DMS 273 treated with DMSO at 0.1 percent for 48 hours (cell line): ENCODE results near the gene POLDIP3.
"Not testable (repeated sequence)": the region's sequence is repeated elsewhere in the genome, so short reads cannot be mapped to it uniquely, and the experiment has no call there.

Experiments used
- DNase-seq: peaks from one replicate; lab custom pipeline; 2025; lab: John Stamatoyannopoulos, UW

Gene POLDIP3

DNA sequence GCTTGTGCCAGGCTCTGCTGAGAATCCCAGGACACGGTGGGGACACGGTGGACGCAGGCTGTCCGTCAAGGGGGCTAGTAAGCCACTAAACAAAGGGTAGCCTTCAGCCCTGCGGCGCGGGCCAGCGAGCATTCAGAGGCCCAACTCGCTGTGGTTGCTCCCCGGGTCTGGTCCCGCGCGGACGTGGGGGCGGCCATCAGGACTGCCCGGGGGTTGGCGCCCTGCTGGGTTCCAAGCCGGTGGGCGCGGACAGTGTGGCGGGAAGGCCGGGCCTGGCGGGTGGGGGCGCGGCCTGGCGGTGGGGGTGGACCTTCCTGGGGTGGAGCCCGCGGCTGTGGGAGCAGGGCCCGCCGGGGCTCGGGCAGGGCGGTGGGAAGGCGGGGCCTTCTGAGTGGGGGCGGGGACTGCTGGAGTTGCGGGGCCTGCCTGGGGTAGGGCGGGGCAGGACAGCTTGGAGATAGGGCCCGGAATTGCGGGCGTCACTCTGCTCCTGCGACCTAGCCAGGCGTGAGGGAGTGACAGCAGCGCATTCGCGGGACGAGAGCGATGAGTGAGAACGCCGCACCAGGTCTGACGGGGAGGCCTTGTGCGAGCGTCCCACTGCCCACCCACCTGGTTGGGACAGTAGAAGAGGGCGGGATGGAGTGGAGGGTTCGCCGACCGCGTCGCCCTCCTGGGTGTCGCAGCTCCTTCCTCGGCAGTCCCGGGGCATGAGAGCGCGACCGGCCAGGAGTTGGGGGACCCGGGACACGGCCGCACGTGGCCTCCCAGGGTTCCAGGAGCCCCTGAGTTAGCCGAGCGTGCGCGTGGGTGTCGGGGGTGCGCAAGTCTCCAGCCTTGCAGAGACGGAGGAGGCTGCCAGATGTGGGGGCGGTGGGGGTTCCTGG lies 61.0 kb downstream of the POLDIP3 start, which contains the start of gene SERHL2:
Gene SERHL2 (plus strand): TSS at position 482 of the 887 bp plus-strand sequence. CDS start 65 bp downstream, at position 547.
- DNase-seq, result no peak

DNA sequence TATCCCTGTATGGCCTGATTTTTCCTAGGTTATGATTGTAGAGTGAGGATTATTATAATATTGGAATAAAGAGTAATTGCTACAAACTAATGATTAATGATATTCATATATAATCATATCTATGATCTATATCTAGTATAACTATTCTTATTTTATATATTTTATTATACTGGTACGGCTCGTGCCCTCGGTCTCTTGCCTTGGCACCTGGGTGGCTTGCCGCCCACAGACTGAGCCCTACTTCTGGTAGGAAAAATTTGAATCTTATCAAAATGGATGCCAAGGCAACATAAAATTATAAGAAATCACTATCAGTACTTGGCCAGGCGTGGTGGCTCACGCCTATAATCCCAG lies 62.4 kb downstream of the POLDIP3 start:
- DNase-seq, result not testable (repeated sequence)

DNA sequence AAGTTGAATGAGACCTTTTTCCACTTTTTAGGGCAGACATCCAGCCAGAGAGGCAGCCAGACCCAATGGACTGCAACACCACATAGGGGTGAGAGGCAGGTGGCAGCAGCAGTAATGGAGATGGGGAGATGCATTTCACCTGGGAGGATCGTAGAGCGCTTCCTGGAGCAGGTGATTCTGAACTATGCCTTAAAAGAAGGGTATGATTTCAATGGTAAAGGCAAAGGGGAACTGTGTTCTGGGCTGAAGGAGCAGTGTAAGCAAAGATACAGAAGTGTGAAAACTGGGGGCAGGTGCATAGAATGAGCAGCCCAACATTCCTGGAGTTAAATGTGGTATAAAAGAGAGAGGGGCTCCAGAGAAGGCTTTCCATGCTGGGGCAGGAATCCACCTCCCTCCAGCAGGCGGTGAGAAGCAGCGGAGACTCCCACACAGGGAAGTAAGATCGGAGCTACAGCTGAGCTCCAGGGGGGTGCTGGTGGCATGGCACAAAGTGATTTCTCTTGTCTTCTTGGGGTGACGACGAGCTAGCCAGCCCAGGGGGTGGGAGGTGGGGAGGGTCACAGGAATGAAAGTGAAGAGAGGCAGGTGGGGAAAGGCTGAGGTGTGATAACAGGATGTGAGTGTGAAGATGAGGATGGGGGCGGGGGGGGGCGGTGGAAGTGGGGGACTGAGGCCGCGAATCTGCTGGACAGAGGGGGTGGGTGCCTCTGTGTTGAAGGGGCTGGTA lies 65.2 kb downstream of the POLDIP3 start:
- no peak for DNase-seq

GRCh38 chr22:42548597-42549330 lies 65.9 kb downstream of the POLDIP3 start:
- DNase-seq, result no peak

DNA sequence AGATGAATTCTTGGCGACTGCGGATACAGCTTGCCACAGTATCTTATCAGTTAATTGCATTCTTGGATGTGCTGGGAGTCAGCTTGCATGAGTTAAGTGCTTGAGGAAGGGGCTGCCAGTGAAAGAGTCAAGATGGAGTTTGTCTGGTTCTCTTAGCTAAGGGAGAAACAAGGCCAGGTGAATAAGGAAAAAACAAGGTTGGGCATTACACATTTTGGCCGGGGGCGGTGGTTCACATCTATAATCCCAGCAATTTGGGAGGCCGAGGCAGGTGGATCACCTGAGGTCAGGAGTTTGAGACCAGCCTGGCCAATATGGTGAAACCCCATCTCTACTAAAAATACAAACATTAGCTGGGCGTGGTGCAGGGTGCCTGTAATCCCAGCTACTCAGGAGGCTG lies 66.6 kb downstream of the POLDIP3 start:
- DNase-seq, result not testable (repeated sequence)

DNA sequence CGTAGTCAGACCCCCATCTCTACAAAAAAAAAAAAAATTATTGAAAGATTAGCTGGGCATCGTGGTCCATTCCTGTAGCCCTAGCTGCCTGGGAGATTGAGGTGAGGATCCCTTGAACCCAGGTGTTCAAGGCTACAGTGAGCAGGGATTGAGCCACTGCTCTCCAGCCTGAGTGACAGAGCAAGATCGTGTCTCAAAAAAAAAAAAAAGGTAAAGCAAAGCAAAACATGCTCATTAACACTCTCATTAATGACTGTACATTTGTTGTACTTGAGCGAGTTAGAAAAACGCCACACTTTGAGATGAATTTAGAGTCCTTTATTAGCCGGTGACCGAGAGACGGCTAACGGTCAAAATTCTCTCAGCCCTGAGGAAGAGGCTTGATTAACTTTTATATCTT lies 67.1 kb downstream of the POLDIP3 start:
- no peak for DNase-seq

DNA sequence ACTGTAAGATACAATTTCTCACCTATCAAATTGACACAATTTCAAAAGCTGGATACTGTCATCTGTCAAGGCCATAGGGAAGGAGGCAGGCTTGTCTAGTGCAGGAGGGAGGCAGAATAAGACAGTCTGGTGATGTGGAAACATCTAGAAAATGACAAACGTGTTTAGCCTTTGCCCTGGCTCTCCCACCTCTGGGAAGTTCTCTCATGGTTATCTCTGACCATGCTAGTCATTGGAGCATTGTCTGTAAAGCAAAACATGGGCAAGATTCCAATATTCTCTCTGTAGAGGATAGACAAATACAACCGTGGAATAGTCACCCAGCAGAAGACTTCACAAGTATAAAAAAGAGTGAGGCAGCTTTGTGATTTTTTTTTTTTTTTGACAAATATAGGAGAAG lies 70.0 kb downstream of the POLDIP3 start:
- no peak for DNase-seq

GRCh38 chr22:42539236-42539771 lies 75.4 kb downstream of the POLDIP3 start:
- DNase-seq, result not testable (repeated sequence)

DNA sequence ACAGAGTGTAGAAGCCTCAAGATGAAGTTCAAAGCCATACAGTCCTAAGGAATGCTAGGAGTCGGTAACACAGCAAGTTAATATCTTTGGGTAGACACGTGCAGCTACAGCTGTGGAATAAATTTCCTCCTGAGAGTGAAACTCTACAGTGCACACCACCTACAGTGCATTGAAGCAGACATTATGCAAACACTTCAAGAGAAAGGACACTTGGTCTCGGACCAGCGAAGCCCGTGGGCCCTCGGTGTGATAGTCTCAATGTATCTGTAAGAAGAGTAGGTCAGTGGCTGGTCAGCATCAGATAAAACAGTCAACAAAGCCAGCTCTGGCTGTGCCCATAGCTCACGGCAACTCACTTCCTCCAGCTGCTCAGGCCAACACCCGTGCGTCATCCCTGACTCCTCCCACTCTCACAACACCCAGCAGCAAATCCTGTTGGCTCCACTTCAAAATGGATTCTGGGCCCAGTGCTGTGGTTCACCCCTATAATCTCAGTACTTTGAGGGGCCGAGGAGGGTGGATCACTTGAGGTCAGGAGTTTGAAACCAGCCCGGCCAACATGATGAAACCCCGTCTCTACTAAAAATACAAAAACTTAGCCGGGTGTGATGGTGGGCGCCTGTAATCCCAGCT lies 77.4 kb downstream of the POLDIP3 start:
- DNase-seq, result not testable (repeated sequence)

- not testable (repeated sequence) for DNase-seq
Measured at GRCh38 chr22:42536634-42537033, 78.0 kb downstream of the POLDIP3 start.

DNA sequence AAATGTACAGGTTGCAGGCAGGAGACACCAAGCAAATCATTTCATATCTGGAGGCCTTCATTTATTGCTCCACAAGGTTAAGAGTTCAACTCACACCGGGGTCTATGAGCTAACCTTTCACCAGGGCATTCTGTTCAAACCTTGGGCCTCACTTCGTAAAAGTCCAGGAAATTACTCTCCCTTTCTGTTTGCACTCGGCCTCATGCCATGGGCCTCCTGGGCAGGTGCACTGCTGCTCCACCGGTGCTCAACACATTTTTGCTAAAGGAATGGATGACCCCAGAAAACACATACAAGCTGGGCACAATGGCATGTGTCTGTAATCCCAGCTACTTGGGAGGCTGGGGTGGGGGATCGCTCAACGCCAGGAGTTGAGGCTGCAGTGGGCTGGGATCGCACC lies 78.5 kb downstream of the POLDIP3 start:
- DNase-seq, result no peak

- not testable (repeated sequence) for DNase-seq
Measured at GRCh38 chr22:42535082-42535731, 79.5 kb downstream of the POLDIP3 start.
